Chondrocyte (in vitro differentiated cells): ENCODE measurements around the gene ASCC1. TPM values are rescaled to one million over a fixed set of nuclear protein-coding genes. Genes with fewer than 3 reads are reported as not detected.

Experiments used
- DNase-seq: peaks from one replicate; pipeline ENCODE4 v3.0.0; 2021; ENCODE audit warnings: mixed read lengths, low spot score
- H3K27ac Mint-ChIP-seq: one replicate; pipeline ENCODE4 v1.8.0; 2021; ENCODE audit warnings: mild to moderate bottlenecking, moderate library complexity, mixed read lengths; ENCODE audit not compliant: unreplicated experiment
- H3K27me3 Mint-ChIP-seq: 2 replicates; pipeline ENCODE4 v1.8.0; 2021; ENCODE audit warnings: low read depth, mixed read lengths
- H3K36me3 Mint-ChIP-seq: 2 replicates; pipeline ENCODE4 v1.8.0; 2021; ENCODE audit warnings: low read depth, mixed read lengths
- H3K4me1 Mint-ChIP-seq: 2 replicates; pipeline ENCODE4 v1.8.0; 2021; ENCODE audit warnings: low read depth, mild to moderate bottlenecking, mixed read lengths
- H3K4me3 Mint-ChIP-seq: one replicate; pipeline ENCODE4 v1.8.0; 2021; ENCODE audit warnings: mild to moderate bottlenecking, moderate library complexity, mixed read lengths; ENCODE audit not compliant: unreplicated experiment
- H3K9me3 Mint-ChIP-seq: 2 replicates; pipeline ENCODE4 v1.8.0; 2021; ENCODE audit warnings: low read depth, mixed read lengths
- CTCF ChIP-seq: fragments of 200-600 bp; sonication (generic); IDR thresholded peaks from 2 replicates; pipeline ENCODE4 v1.5.0; 2021; ENCODE audit warnings: antibody characterized with exemption, mild to moderate bottlenecking, moderate library complexity
- total RNA-seq: library from RNA; stranded (reverse); gene quantifications from 3 replicates; pipeline ENCODE4 v1.2.1, GENCODE V29; 2021

The ASCC1 gene
- total RNA-seq, 1 donor from 2014 or later = 36.8 TPM

- H3K27me3 Mint-ChIP-seq = peaks cover 5% of the 10 kb centered on the region
- no peak overlapping the region for H3K27ac Mint-ChIP-seq
Measured at GRCh38 chr10:72058347-72058898, 157.7 kb downstream of the ASCC1 start.

GRCh38 chr10:72056932-72057751, 158.9 kb downstream of the ASCC1 start:
- TF ChIP-seq CTCF = no peak
- no peak overlapping the region for H3K4me3 Mint-ChIP-seq
- H3K27ac Mint-ChIP-seq = no peak overlapping the region

More at GRCh38 chr10:72058347-72058898, 157.7 kb downstream of the ASCC1 start:
- Mint-ChIP-seq H3K9me3 (no peaks in the 10 kb centered on the region), H3K36me3 (no peaks in the 10 kb centered on the region), H3K4me3 (no peak overlapping the region), H3K4me1 (peaks cover 12% of the 10 kb centered on the region)
- TF ChIP-seq CTCF = no peak
- no peak for DNase-seq

GRCh38 chr10:72056113-72056512, 160.0 kb downstream of the ASCC1 start:
- H3K27me3 Mint-ChIP-seq = peaks cover 5% of the 10 kb centered on the region
- no peak for DNase-seq
- H3K9me3 Mint-ChIP-seq = no peaks in the 10 kb centered on the region
- peaks cover 12% of the 10 kb centered on the region for H3K4me1 Mint-ChIP-seq
- no peak for TF ChIP-seq CTCF
- H3K27ac Mint-ChIP-seq = no peak overlapping the region
- H3K36me3 Mint-ChIP-seq = no peaks in the 10 kb centered on the region
- no peak overlapping the region for H3K4me3 Mint-ChIP-seq

More at GRCh38 chr10:72056932-72057751, 158.9 kb downstream of the ASCC1 start:
- H3K27me3 Mint-ChIP-seq = peaks cover 5% of the 10 kb centered on the region
- H3K4me1 Mint-ChIP-seq = peaks cover 12% of the 10 kb centered on the region
- no peaks in the 10 kb centered on the region for H3K9me3 Mint-ChIP-seq
- H3K36me3 Mint-ChIP-seq = no peaks in the 10 kb centered on the region
- no peak for DNase-seq

- Mint-ChIP-seq H3K36me3 (no peaks in the 10 kb centered on the region), H3K27ac (no peak overlapping the region), H3K9me3 (peaks cover 6% of the 10 kb centered on the region), H3K4me3 (no peak overlapping the region), H3K4me1 (peaks cover 2% of the 10 kb centered on the region), H3K27me3 (no peaks in the 10 kb centered on the region)
- no peak for TF ChIP-seq CTCF
- no peak for DNase-seq
Measured at GRCh38 chr10:72053690-72054089, 162.4 kb downstream of the ASCC1 start.

- Mint-ChIP-seq H3K4me3 (no peak overlapping the region), H3K36me3 (no peaks in the 10 kb centered on the region), H3K27ac (no peak overlapping the region), H3K4me1 (peaks cover 7% of the 10 kb centered on the region), H3K9me3 (peaks cover 14% of the 10 kb centered on the region), H3K27me3 (no peaks in the 10 kb centered on the region)
- DNase-seq = no peak
- no peak for TF ChIP-seq CTCF
Measured at GRCh38 chr10:72050873-72051272, 165.2 kb downstream of the ASCC1 start.
